ENCODE data around the gene RNGTT.

DNA sequence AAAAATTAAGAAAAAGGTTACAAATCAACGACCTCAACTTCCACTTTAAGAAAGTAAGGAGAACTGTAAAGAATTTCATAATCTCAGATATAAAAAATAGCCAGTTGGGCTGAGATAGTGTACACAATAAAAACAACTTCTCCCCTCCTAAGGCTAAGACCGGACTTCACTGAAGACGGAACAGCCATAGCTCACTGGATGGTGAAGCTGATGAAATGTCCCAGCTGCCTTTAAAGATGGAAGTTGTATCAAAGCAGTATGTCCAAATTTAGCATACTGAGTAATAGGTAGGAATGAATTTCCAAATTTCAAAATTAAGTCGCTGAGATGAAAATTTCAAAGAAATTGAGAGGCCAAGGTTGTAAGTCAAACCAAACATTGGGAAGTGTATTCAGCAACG, 153.3 kb downstream of the RNGTT start:
- TF ChIP-seq, protein P1, sequence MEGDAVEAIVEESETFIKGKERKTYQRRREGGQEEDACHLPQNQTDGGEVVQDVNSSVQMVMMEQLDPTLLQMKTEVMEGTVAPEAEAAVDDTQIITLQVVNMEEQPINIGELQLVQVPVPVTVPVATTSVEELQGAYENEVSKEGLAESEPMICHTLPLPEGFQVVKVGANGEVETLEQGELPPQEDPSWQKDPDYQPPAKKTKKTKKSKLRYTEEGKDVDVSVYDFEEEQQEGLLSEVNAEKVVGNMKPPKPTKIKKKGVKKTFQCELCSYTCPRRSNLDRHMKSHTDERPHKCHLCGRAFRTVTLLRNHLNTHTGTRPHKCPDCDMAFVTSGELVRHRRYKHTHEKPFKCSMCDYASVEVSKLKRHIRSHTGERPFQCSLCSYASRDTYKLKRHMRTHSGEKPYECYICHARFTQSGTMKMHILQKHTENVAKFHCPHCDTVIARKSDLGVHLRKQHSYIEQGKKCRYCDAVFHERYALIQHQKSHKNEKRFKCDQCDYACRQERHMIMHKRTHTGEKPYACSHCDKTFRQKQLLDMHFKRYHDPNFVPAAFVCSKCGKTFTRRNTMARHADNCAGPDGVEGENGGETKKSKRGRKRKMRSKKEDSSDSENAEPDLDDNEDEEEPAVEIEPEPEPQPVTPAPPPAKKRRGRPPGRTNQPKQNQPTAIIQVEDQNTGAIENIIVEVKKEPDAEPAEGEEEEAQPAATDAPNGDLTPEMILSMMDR (optimal IDR thresholded peaks at IDR 0.05 in 1 of 3, IDR thresholded peaks at IDR 0.05 in 1 of 3, conservative IDR thresholded peaks at IDR 0.05 in 1 of 3; ENCODE audit: extremely low read depth in 1 of 3, insufficient read depth in 2 of 3, low read length in 3 of 3) = no peak
- no peak for TF ChIP-seq EZH2 (IDR thresholded peaks at IDR 0.05; ENCODE audit: low read length)
